ENCODE results near the gene SIL1.
"Not testable (repeated sequence)": the region's sequence is repeated elsewhere in the genome, so short reads cannot be mapped to it uniquely, and the experiment has no call there.

The SIL1 gene

GRCh38 chr5:139212906-139213305, 14.7 kb upstream of the SIL1 start:
- Mint-ChIP-seq H3K4me1 (peaks cover 7% of the 10 kb centered on the region), H3K36me3 (peaks cover 6% of the 10 kb centered on the region), H3K27ac (peak overlapping the region; percentile 24), H3K9me3 (no peaks in the 10 kb centered on the region), H3K27me3 (no peaks in the 10 kb centered on the region), H3K4me3 (no peak overlapping the region)
- ATAC-seq: no peak

GRCh38 chr5:139212486-139212885, 14.3 kb upstream of the SIL1 start:
- no peak for ATAC-seq
- H3K9me3 Mint-ChIP-seq: no peaks in the 10 kb centered on the region
- H3K4me1 Mint-ChIP-seq: peaks cover 7% of the 10 kb centered on the region
- H3K4me3 Mint-ChIP-seq: no peak overlapping the region
- H3K27ac Mint-ChIP-seq: peak overlapping the region; percentile 24
- peaks cover 6% of the 10 kb centered on the region for H3K36me3 Mint-ChIP-seq
- H3K27me3 Mint-ChIP-seq: no peaks in the 10 kb centered on the region

GRCh38 chr5:139210585-139210984, 12.4 kb upstream of the SIL1 start:
- Mint-ChIP-seq H3K4me3 (no peak overlapping the region), H3K36me3 (no peaks in the 10 kb centered on the region), H3K27me3 (no peaks in the 10 kb centered on the region), H3K4me1 (peaks cover 7% of the 10 kb centered on the region), H3K27ac (no peak overlapping the region), H3K9me3 (no peaks in the 10 kb centered on the region)
- ATAC-seq: no peak

- Mint-ChIP-seq H3K36me3 (no peaks in the 10 kb centered on the region), H3K9me3 (no peaks in the 10 kb centered on the region), H3K4me1 (no peaks in the 10 kb centered on the region), H3K4me3 (no peak overlapping the region), H3K27me3 (no peaks in the 10 kb centered on the region), H3K27ac (no peak overlapping the region)
- no peak for ATAC-seq
Measured at GRCh38 chr5:139207297-139208000, 9.3 kb upstream of the SIL1 start.

- Mint-ChIP-seq H3K9me3 (no peaks in the 10 kb centered on the region), H3K36me3 (no peaks in the 10 kb centered on the region), H3K4me1 (no peaks in the 10 kb centered on the region), H3K27me3 (no peaks in the 10 kb centered on the region), H3K27ac (no peak overlapping the region), H3K4me3 (no peak overlapping the region)
- ATAC-seq: no peak
Measured at GRCh38 chr5:139205586-139205985, 7.4 kb upstream of the SIL1 start.

- Mint-ChIP-seq H3K4me3 (no peak overlapping the region), H3K9me3 (no peaks in the 10 kb centered on the region), H3K27ac (no peak overlapping the region), H3K36me3 (no peaks in the 10 kb centered on the region), H3K4me1 (no peaks in the 10 kb centered on the region), H3K27me3 (no peaks in the 10 kb centered on the region)
- no peak for ATAC-seq
Measured at GRCh38 chr5:139205124-139205523, 7.0 kb upstream of the SIL1 start.

GRCh38 chr5:139204196-139204595, 6.0 kb upstream of the SIL1 start:
- H3K36me3 Mint-ChIP-seq: no peaks in the 10 kb centered on the region
- no peak overlapping the region for H3K27ac Mint-ChIP-seq
- H3K27me3 Mint-ChIP-seq: no peaks in the 10 kb centered on the region
- no peak for ATAC-seq
- H3K4me3 Mint-ChIP-seq: no peak overlapping the region
- H3K9me3 Mint-ChIP-seq: no peaks in the 10 kb centered on the region
- H3K4me1 Mint-ChIP-seq: no peaks in the 10 kb centered on the region

- ATAC-seq: no peak
- Mint-ChIP-seq H3K27me3 (no peaks in the 10 kb centered on the region), H3K36me3 (peaks cover 16% of the 10 kb centered on the region), H3K9me3 (no peaks in the 10 kb centered on the region), H3K4me1 (peaks cover 25% of the 10 kb centered on the region), H3K27ac (peak overlapping the region; percentile 26), H3K4me3 (no peak overlapping the region)
Measured at GRCh38 chr5:139199321-139199720, 1.2 kb upstream of the SIL1 start.

- ATAC-seq: no peak
- peaks cover 25% of the 10 kb centered on the region for H3K4me1 Mint-ChIP-seq
- peak overlapping the region; percentile 96 for H3K27ac Mint-ChIP-seq
- peak overlapping the region; percentile 95 for H3K4me3 Mint-ChIP-seq
- peaks cover 39% of the 10 kb centered on the region for H3K36me3 Mint-ChIP-seq
- H3K27me3 Mint-ChIP-seq: no peaks in the 10 kb centered on the region
- H3K9me3 Mint-ChIP-seq: no peaks in the 10 kb centered on the region
Measured at GRCh38 chr5:139196296-139196956, 1.7 kb downstream of the SIL1 start.

GRCh38 chr5:139194486-139194885, 3.7 kb downstream of the SIL1 start:
- H3K9me3 Mint-ChIP-seq: no peaks in the 10 kb centered on the region
- H3K27ac Mint-ChIP-seq: no peak overlapping the region
- peaks cover 46% of the 10 kb centered on the region for H3K36me3 Mint-ChIP-seq
- no peaks in the 10 kb centered on the region for H3K27me3 Mint-ChIP-seq
- no peak overlapping the region for H3K4me3 Mint-ChIP-seq
- H3K4me1 Mint-ChIP-seq: peaks cover 31% of the 10 kb centered on the region
- no peak for ATAC-seq

GRCh38 chr5:139193928-139194327, 4.2 kb downstream of the SIL1 start:
- Mint-ChIP-seq H3K36me3 (peaks cover 46% of the 10 kb centered on the region), H3K27ac (no peak overlapping the region), H3K27me3 (no peaks in the 10 kb centered on the region), H3K4me1 (peaks cover 31% of the 10 kb centered on the region), H3K9me3 (no peaks in the 10 kb centered on the region), H3K4me3 (no peak overlapping the region)
- ATAC-seq: no peak

- not testable (repeated sequence) for H3K9me3 Mint-ChIP-seq, H3K4me3 Mint-ChIP-seq, ATAC-seq, H3K27ac Mint-ChIP-seq, H3K27me3 Mint-ChIP-seq
- Mint-ChIP-seq H3K36me3 (peaks cover 53% of the 10 kb centered on the region), H3K4me1 (peaks cover 31% of the 10 kb centered on the region)
Measured at GRCh38 chr5:139192906-139193305, 5.3 kb downstream of the SIL1 start.

- H3K36me3 Mint-ChIP-seq: peaks cover 63% of the 10 kb centered on the region
- H3K9me3 Mint-ChIP-seq, H3K27ac Mint-ChIP-seq, H3K27me3 Mint-ChIP-seq, H3K4me3 Mint-ChIP-seq, ATAC-seq: not testable (repeated sequence)
- H3K4me1 Mint-ChIP-seq: peaks cover 22% of the 10 kb centered on the region
Measured at GRCh38 chr5:139191954-139192353, 6.2 kb downstream of the SIL1 start.

- peaks cover 62% of the 10 kb centered on the region for H3K36me3 Mint-ChIP-seq
- no peak for ATAC-seq
- no peak overlapping the region for H3K27ac Mint-ChIP-seq
- H3K4me3 Mint-ChIP-seq: no peak overlapping the region
- peaks cover 29% of the 10 kb centered on the region for H3K4me1 Mint-ChIP-seq
- H3K27me3 Mint-ChIP-seq: no peaks in the 10 kb centered on the region
- no peaks in the 10 kb centered on the region for H3K9me3 Mint-ChIP-seq
Measured at GRCh38 chr5:139190125-139190524, 8.0 kb downstream of the SIL1 start.

- H3K4me3 Mint-ChIP-seq: no peak overlapping the region
- H3K27me3 Mint-ChIP-seq: no peaks in the 10 kb centered on the region
- no peak for ATAC-seq
- H3K4me1 Mint-ChIP-seq: peaks cover 32% of the 10 kb centered on the region
- H3K27ac Mint-ChIP-seq: no peak overlapping the region
- peaks cover 52% of the 10 kb centered on the region for H3K36me3 Mint-ChIP-seq
- no peaks in the 10 kb centered on the region for H3K9me3 Mint-ChIP-seq
Measured at GRCh38 chr5:139188558-139189270, 9.5 kb downstream of the SIL1 start.

Data from stimulated activated memory B cell treated with anti-CD40 and anti-IgM and Interleukin-4, amounts not matched to agents 10 μg/mL and 1 μg/mL and 100 μg/mL, for 72 hours (primary cell).